Measurements from ENCODE around the gene RAPSN.

The RAPSN gene

GRCh38 chr11:47477753-47478152 lies 28.8 kb upstream of the RAPSN start (continued):
- no peak for TF ChIP-seq ZNF639 (tag by site-specific recombination; IDR thresholded peaks at IDR 0.05)

GRCh38 chr11:47477323-47477722 lies 28.4 kb upstream of the RAPSN start:
- ChIA-PET CTCF (no interaction called here), POLR2A (no interaction called here)
- Histone ChIP-seq H3K4me3 (ENCODE audit: low read depth, low read length) (no peak overlapping the region), H3K9me3 (ENCODE audit: control insufficient read depth, insufficient read depth, low read depth, low read length) (no peaks in the 10 kb centered on the region), H3K36me3 (ENCODE audit: control insufficient read depth in 2 of 2, insufficient read depth in 1 of 2, low read length in 2 of 2) (peaks cover 22 to 96% of the 10 kb centered on the region in 2 experiments), H3K4me1 (ENCODE audit: control insufficient read depth, insufficient read depth, low read length) (no peaks in the 10 kb centered on the region), H3K27ac (ENCODE audit: extremely low read depth, low read depth, low read length) (no peak overlapping the region)
- no peak for TF ChIP-seq ZNF23 (tag by site-specific recombination; IDR thresholded peaks at IDR 0.05; ENCODE audit: borderline replicate concordance)
- no peak for TF ChIP-seq ZNF501 (tag by site-specific recombination; IDR thresholded peaks at IDR 0.05)
- TF ChIP-seq ZNF639 (tag by site-specific recombination; IDR thresholded peaks at IDR 0.05), result no peak
- no peak for TF ChIP-seq GLIS2 (tag by site-specific recombination; IDR thresholded peaks at IDR 0.05)
- no peak for TF ChIP-seq ZNF223 (tag by site-specific recombination; IDR thresholded peaks at IDR 0.05)
- no peak for TF ChIP-seq PRDM2 (tag by site-specific recombination; IDR thresholded peaks at IDR 0.05; ENCODE audit: borderline replicate concordance)
- TF ChIP-seq ZNF660 (tag by site-specific recombination; IDR thresholded peaks at IDR 0.05), result no peak
- TF ChIP-seq ZNF830 (tag by site-specific recombination; IDR thresholded peaks at IDR 0.05; ENCODE audit: low read depth), result no peak
- no peak for TF ChIP-seq ZNF624 (tag by site-specific recombination; IDR thresholded peaks at IDR 0.05)
- TF ChIP-seq HOXD13 (CRISPR knock-in tag; IDR thresholded peaks at IDR 0.05; ENCODE audit: borderline replicate concordance), result no peak
- TF ChIP-seq ZNF404 (tag by site-specific recombination; IDR thresholded peaks at IDR 0.05), result no peak

GRCh38 chr11:47470671-47471070 lies 21.7 kb upstream of the RAPSN start:
- ChIA-PET CTCF (interaction anchor here (0.6 to 1.3 kb wide), 3 partner anchors 14 to 81 kb away, joined by 4 read pairs; no protein-coding TSS in a partner anchor), POLR2A (no interaction called here)
- Histone ChIP-seq H3K27ac (ENCODE audit: extremely low read depth, low read depth, low read length) (no peak overlapping the region), H3K36me3 (ENCODE audit: control insufficient read depth in 2 of 2, insufficient read depth in 1 of 2, low read length in 2 of 2) (peaks cover 12 to 90% of the 10 kb centered on the region in 2 experiments), H3K4me1 (ENCODE audit: control insufficient read depth, insufficient read depth, low read length) (peaks cover 7% of the 10 kb centered on the region; the same call in 1 of the 2 replicates), H3K4me3 (ENCODE audit: low read depth, low read length) (no peak overlapping the region), H3K9me3 (ENCODE audit: control insufficient read depth, insufficient read depth, low read depth, low read length) (no peaks in the 10 kb centered on the region)
- TF ChIP-seq PBX3 (CRISPR knock-in tag; IDR thresholded peaks at IDR 0.05) (no peak), KLF1 (tag by site-specific recombination; IDR thresholded peaks at IDR 0.05) (no peak), ZNF768 (tag by site-specific recombination; IDR thresholded peaks at IDR 0.05) (no peak), ZNF548 (tag by site-specific recombination; IDR thresholded peaks at IDR 0.05) (no peak)
